ENCODE data around the gene MSH5.

MSH5 gene

DNA sequence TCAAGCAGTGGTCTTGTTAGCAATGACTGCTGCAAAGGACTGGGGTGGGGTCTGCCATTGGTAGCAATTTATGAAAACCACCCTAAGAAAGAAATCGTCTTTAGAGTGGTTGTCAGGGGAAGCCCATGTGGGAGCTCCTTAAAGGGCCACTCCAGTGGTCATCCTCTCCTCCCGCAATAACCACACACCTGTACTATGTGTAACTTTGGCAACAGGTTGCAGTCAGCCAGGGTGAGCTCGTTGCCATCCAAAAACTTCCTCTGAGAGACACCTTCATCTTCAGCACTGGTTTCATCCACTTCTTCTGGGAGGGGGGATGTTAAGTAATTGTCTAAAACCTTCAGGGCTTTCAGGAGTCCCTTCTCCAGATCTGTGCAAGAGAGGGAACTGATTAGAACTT is 7.8 kb upstream of the MSH5 start:
- no peaks in the 10 kb centered on the region for H3K27me3 ChIP-seq (ENCODE audit: insufficient read depth, low read length)
- no peaks in the 10 kb centered on the region for H3K9me2 ChIP-seq (ENCODE audit: low read depth, low read length)
- H3K27ac ChIP-seq (ENCODE audit: low read depth, low read length, poor library complexity, severe bottlenecking) = no peak overlapping the region
- no peak overlapping the region for H2AFZ ChIP-seq (ENCODE audit: low read length)
- H3K4me2 ChIP-seq (ENCODE audit: low read length) = no peak overlapping the region
- no peaks in the 10 kb centered on the region for H3K9me3 ChIP-seq (ENCODE audit: low read length)
- peaks cover 48% of the 10 kb centered on the region for H3K4me1 ChIP-seq (ENCODE audit: insufficient read depth, low read length, severe bottlenecking)
- H3K79me2 ChIP-seq (ENCODE audit: insufficient read depth, low read length) = peaks cover 10% of the 10 kb centered on the region; the same call in 1 of the 2 replicates
- TF ChIP-seq, protein P1, sequence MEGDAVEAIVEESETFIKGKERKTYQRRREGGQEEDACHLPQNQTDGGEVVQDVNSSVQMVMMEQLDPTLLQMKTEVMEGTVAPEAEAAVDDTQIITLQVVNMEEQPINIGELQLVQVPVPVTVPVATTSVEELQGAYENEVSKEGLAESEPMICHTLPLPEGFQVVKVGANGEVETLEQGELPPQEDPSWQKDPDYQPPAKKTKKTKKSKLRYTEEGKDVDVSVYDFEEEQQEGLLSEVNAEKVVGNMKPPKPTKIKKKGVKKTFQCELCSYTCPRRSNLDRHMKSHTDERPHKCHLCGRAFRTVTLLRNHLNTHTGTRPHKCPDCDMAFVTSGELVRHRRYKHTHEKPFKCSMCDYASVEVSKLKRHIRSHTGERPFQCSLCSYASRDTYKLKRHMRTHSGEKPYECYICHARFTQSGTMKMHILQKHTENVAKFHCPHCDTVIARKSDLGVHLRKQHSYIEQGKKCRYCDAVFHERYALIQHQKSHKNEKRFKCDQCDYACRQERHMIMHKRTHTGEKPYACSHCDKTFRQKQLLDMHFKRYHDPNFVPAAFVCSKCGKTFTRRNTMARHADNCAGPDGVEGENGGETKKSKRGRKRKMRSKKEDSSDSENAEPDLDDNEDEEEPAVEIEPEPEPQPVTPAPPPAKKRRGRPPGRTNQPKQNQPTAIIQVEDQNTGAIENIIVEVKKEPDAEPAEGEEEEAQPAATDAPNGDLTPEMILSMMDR (IDR thresholded peaks at IDR 0.05; ENCODE audit: low read length) = no peak
- peaks cover 13% of the 10 kb centered on the region for H3F3A ChIP-seq (ENCODE audit: insufficient read depth, low read length)
- H3K4me3 ChIP-seq (ENCODE audit: low read depth, low read length, poor library complexity, severe bottlenecking) = no peak overlapping the region
- no peaks in the 10 kb centered on the region for H4K20me1 ChIP-seq (ENCODE audit: insufficient read depth, low read length)
- peaks cover 36% of the 10 kb centered on the region for H3K36me3 ChIP-seq (ENCODE audit: insufficient read depth, low read length)
- no peak overlapping the region for H3K9ac ChIP-seq (ENCODE audit: low read length)

GRCh38 chr6:31733734-31734133 is 6.1 kb upstream of the MSH5 start:
- peaks cover 48% of the 10 kb centered on the region for H3K4me1 ChIP-seq (ENCODE audit: insufficient read depth, low read length, severe bottlenecking)
- H3K27ac ChIP-seq (ENCODE audit: low read depth, low read length, poor library complexity, severe bottlenecking) = peak overlapping the region; percentile 94
- H3K36me3 ChIP-seq (ENCODE audit: insufficient read depth, low read length) = peaks cover 36% of the 10 kb centered on the region
- peaks cover 10% of the 10 kb centered on the region; the same call in 1 of the 2 replicates for H3K79me2 ChIP-seq (ENCODE audit: insufficient read depth, low read length)
- no peaks in the 10 kb centered on the region for H3K9me3 ChIP-seq (ENCODE audit: low read length)
- TF ChIP-seq EZH2 (IDR thresholded peaks at IDR 0.05; ENCODE audit: borderline replicate concordance, low read length) = no peak
- TF ChIP-seq, protein P1 (IDR thresholded peaks at IDR 0.05; ENCODE audit: low read length) = no peak
- no peak overlapping the region for H2AFZ ChIP-seq (ENCODE audit: low read length)
- H3F3A ChIP-seq (ENCODE audit: insufficient read depth, low read length) = peaks cover 12% of the 10 kb centered on the region; the same call in 1 of the 2 replicates
- H3K9me2 ChIP-seq (ENCODE audit: low read depth, low read length) = no peaks in the 10 kb centered on the region
- no peak overlapping the region for H3K9ac ChIP-seq (ENCODE audit: low read length)
- H3K4me2 ChIP-seq (ENCODE audit: low read length) = peak overlapping the region; percentile 79; the same call in 1 of the 2 replicates
- no peaks in the 10 kb centered on the region for H3K27me3 ChIP-seq (ENCODE audit: insufficient read depth, low read length)
- no peak overlapping the region for H3K4me3 ChIP-seq (ENCODE audit: low read depth, low read length, poor library complexity, severe bottlenecking)
- H4K20me1 ChIP-seq (ENCODE audit: insufficient read depth, low read length) = no peaks in the 10 kb centered on the region

DNA sequence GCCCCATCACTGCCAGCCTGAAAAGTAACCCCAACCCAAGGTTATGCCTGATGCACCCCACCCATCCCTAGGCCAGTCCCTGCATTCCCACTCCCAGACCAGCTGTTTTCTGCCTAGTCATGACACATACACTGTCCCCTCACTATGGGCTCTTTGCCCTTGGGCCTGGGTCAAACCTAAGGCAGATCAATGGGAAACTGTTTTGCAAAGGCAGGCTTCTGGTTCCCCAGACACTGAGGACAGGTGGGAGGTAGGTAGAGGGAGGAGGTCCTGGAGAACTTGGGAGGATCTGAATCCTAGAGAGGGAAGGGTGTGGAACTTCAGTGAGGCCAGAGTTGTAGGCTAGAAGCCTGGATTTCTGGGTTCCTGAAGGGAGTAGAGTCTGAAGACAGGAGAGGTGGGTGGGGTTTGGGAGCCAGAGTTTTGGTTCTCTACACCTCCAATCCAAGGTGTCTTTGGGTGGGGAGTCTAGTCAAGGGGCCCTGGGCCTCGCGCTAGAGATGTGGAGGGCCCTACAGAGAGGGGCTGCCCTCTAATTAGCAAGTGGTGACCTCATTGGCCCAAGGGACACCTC is 5.5 kb upstream of the MSH5 start:
- H3K9ac ChIP-seq (ENCODE audit: low read length) = peak overlapping the region; percentile 87; the same call in 1 of the 2 replicates

More for the DNA sequence above, 5.5 kb upstream of the MSH5 start:
- H3K4me3 ChIP-seq (ENCODE audit: low read depth, low read length, poor library complexity, severe bottlenecking) = peak overlapping the region; percentile 82
- H3K36me3 ChIP-seq (ENCODE audit: insufficient read depth, low read length) = peaks cover 36% of the 10 kb centered on the region
- no peaks in the 10 kb centered on the region for H3K27me3 ChIP-seq (ENCODE audit: insufficient read depth, low read length)
- peak overlapping the region; percentile 79 for H3K4me2 ChIP-seq (ENCODE audit: low read length)
- H3K4me1 ChIP-seq (ENCODE audit: insufficient read depth, low read length, severe bottlenecking) = peaks cover 48% of the 10 kb centered on the region
- no peaks in the 10 kb centered on the region for H4K20me1 ChIP-seq (ENCODE audit: insufficient read depth, low read length)
- peak overlapping the region; percentile 94 for H3K27ac ChIP-seq (ENCODE audit: low read depth, low read length, poor library complexity, severe bottlenecking)
- H3F3A ChIP-seq (ENCODE audit: insufficient read depth, low read length) = peaks cover 12% of the 10 kb centered on the region; the same call in 1 of the 2 replicates
- H3K9me2 ChIP-seq (ENCODE audit: low read depth, low read length) = no peaks in the 10 kb centered on the region
- peaks cover 10% of the 10 kb centered on the region; the same call in 1 of the 2 replicates for H3K79me2 ChIP-seq (ENCODE audit: insufficient read depth, low read length)
- no peaks in the 10 kb centered on the region for H3K9me3 ChIP-seq (ENCODE audit: low read length)
- no peak overlapping the region for H2AFZ ChIP-seq (ENCODE audit: low read length)
- TF ChIP-seq EZH2 (IDR thresholded peaks at IDR 0.05; ENCODE audit: borderline replicate concordance, low read length) = no peak
- TF ChIP-seq, protein P1 (IDR thresholded peaks at IDR 0.05; ENCODE audit: low read length) = no peak

Measured in OCI-LY1 (cell line).